GM18520 (cell line): ENCODE measurements around the gene ATP9B.
"Not testable (repeated sequence)": the region's sequence is repeated elsewhere in the genome, so short reads cannot be mapped to it uniquely, and the experiment has no call there.

Experiments used
- ATAC-seq: cut with Tn5 transposase; IDR thresholded peaks from one replicate; pipeline ENCODE4 v1.9.1; 2021; ENCODE audit not compliant: unreplicated experiment

Gene ATP9B

GRCh38 chr18:79275992-79276391 lies 206.8 kb downstream of the ATP9B start:
- peak; percentile 91 for ATAC-seq

- ATAC-seq = no peak
Observed at GRCh38 chr18:79278896-79279295, 209.7 kb downstream of the ATP9B start.

GRCh38 chr18:79283131-79283810 lies 214.1 kb downstream of the ATP9B start:
- no peak for ATAC-seq

- no peak for ATAC-seq
Observed at GRCh38 chr18:79283929-79284328, 214.7 kb downstream of the ATP9B start.

GRCh38 chr18:79285191-79285590 lies 216.0 kb downstream of the ATP9B start:
- ATAC-seq = not testable (repeated sequence)

GRCh38 chr18:79290409-79290808 lies 221.2 kb downstream of the ATP9B start:
- not testable (repeated sequence) for ATAC-seq

- ATAC-seq = no peak
Observed at GRCh38 chr18:79290876-79291275, 221.7 kb downstream of the ATP9B start.

GRCh38 chr18:79294235-79294634 lies 225.0 kb downstream of the ATP9B start:
- ATAC-seq = no peak

- no peak for ATAC-seq
Observed at GRCh38 chr18:79299272-79299671, 230.1 kb downstream of the ATP9B start.

GRCh38 chr18:79299711-79300110 lies 230.5 kb downstream of the ATP9B start:
- ATAC-seq = no peak

- ATAC-seq = no peak
Observed at GRCh38 chr18:79300413-79300812, 231.2 kb downstream of the ATP9B start.

- no peak for ATAC-seq
Observed at GRCh38 chr18:79302120-79302519, 232.9 kb downstream of the ATP9B start.

GRCh38 chr18:79305911-79306310 lies 236.7 kb downstream of the ATP9B start:
- ATAC-seq = no peak

GRCh38 chr18:79309614-79310358 lies 240.6 kb downstream of the ATP9B start:
- no peak for ATAC-seq

- ATAC-seq = no peak
Observed at GRCh38 chr18:79314838-79315388, 245.7 kb downstream of the ATP9B start.

GRCh38 chr18:79315596-79315995 lies 246.4 kb downstream of the ATP9B start:
- ATAC-seq = no peak

- ATAC-seq = no peak
Observed at GRCh38 chr18:79317703-79318102, 248.5 kb downstream of the ATP9B start.

- ATAC-seq = no peak
Observed at GRCh38 chr18:79318142-79318673, 249.0 kb downstream of the ATP9B start.

- ATAC-seq = no peak
Observed at GRCh38 chr18:79320216-79320850, 251.1 kb downstream of the ATP9B start.

GRCh38 chr18:79321625-79322405 lies 252.6 kb downstream of the ATP9B start:
- no peak for ATAC-seq

GRCh38 chr18:79322441-79322840 lies 253.2 kb downstream of the ATP9B start:
- no peak for ATAC-seq
